DOHH2 (cell line): ENCODE data around the gene ASB6.

Experiments used
- H3F3A ChIP-seq: fragments of 200-600 bp; sonication (generic), shearing (Covaris generic); 2 replicates; pipeline ENCODE4 v1.6.0; 2016; ENCODE audit warnings: antibody characterized with exemption, mild to moderate bottlenecking; ENCODE audit not compliant: control insufficient read depth, insufficient read depth
- H3K27ac ChIP-seq: fragments of 200-600 bp; sonication (generic); 2 replicates; pipeline ENCODE4 v1.5.1; 2014; ENCODE audit warnings: low read depth, mild to moderate bottlenecking, low read length, moderate library complexity
- H3K27me3 ChIP-seq: fragments of 200-600 bp; sonication (generic); 2 replicates; pipeline ENCODE4 v1.6.1; 2014; ENCODE audit warnings: mild to moderate bottlenecking, low read length, mixed read lengths; ENCODE audit not compliant: control insufficient read depth
- H3K36me3 ChIP-seq: fragments of 200-600 bp; sonication (generic); 2 replicates; pipeline ENCODE4 v1.6.1; 2014; ENCODE audit warnings: mild to moderate bottlenecking, low read length, moderate library complexity, mixed read lengths; ENCODE audit not compliant: control insufficient read depth
- H3K4me1 ChIP-seq: fragments of 200-600 bp; sonication (generic); 2 replicates; pipeline ENCODE4 v1.6.1; 2014; ENCODE audit warnings: mild to moderate bottlenecking, low read length, mixed read lengths; ENCODE audit not compliant: control insufficient read depth
- H3K4me2 ChIP-seq: fragments of 200-600 bp; sonication (generic); 2 replicates; pipeline ENCODE4 v1.6.0; 2014; ENCODE audit warnings: mild to moderate bottlenecking, low read length, moderate library complexity
- H3K4me3 ChIP-seq: fragments of 200-600 bp; sonication (generic); 2 replicates; pipeline ENCODE4 v1.5.1; 2014; ENCODE audit warnings: mild to moderate bottlenecking, low read length, mixed read lengths
- H3K79me2 ChIP-seq: fragments of 200-600 bp; sonication (generic); 2 replicates; pipeline ENCODE4 v1.6.1; 2014; ENCODE audit warnings: mild to moderate bottlenecking, low read length, mixed read lengths; ENCODE audit not compliant: control insufficient read depth
- H3K9me2 ChIP-seq: fragments of 200-600 bp; sonication (generic); replicated peaks from 2 replicates; pipeline ENCODE4 v1.6.1; 2014; ENCODE audit warnings: mild to moderate bottlenecking, low read length, mixed read lengths; ENCODE audit not compliant: control insufficient read depth
- H3K9me3 ChIP-seq: fragments of 200-600 bp; sonication (generic); 2 replicates; pipeline ENCODE4 v1.6.1; 2014; ENCODE audit warnings: antibody characterized with exemption, low read length, mixed read lengths; ENCODE audit not compliant: control insufficient read depth, insufficient read depth
- H4K20me1 ChIP-seq: fragments of 200-600 bp; sonication (generic); 2 replicates; pipeline ENCODE4 v1.6.0; 2014; ENCODE audit warnings: low read depth, mild to moderate bottlenecking, antibody characterized with exemption, low read length, moderate library complexity; ENCODE audit not compliant: control insufficient read depth, insufficient read depth
- EZH2phosphoT487 ChIP-seq: fragments of 200-600 bp; sonication (generic); IDR thresholded peaks from 2 replicates; pipeline ENCODE4 v1.6.1; 2017; ENCODE audit warnings: borderline replicate concordance, mild to moderate bottlenecking, antibody characterized with exemption, low read length, moderate library complexity, mixed read lengths
- TF ChIP-seq, protein P1 (sequence below): fragments of 200-600 bp; sonication (generic); IDR thresholded peaks from one replicate; pipeline ENCODE4 v1.5.1; 2014; ENCODE audit warnings: antibody characterized with exemption, mild to moderate bottlenecking, low read depth, low read length; ENCODE audit not compliant: poor library complexity, severe bottlenecking

The ASB6 gene

GRCh38 chr9:129686736-129687135 lies 44.8 kb upstream of the ASB6 start:
- Histone ChIP-seq H3K27me3 (no peaks in the 10 kb centered on the region), H3K36me3 (no peaks in the 10 kb centered on the region), H4K20me1 (no peaks in the 10 kb centered on the region), H3K27ac (no peak overlapping the region), H3K4me1 (no peaks in the 10 kb centered on the region), H3K9me2 (no peaks in the 10 kb centered on the region), H3K4me2 (no peak overlapping the region), H3K9me3 (no peaks in the 10 kb centered on the region), H3K4me3 (no peak overlapping the region), H3K79me2 (no peaks in the 10 kb centered on the region), H3F3A (no peaks in the 10 kb centered on the region)
- no peak for TF ChIP-seq EZH2phosphoT487
- TF ChIP-seq, protein P1, sequence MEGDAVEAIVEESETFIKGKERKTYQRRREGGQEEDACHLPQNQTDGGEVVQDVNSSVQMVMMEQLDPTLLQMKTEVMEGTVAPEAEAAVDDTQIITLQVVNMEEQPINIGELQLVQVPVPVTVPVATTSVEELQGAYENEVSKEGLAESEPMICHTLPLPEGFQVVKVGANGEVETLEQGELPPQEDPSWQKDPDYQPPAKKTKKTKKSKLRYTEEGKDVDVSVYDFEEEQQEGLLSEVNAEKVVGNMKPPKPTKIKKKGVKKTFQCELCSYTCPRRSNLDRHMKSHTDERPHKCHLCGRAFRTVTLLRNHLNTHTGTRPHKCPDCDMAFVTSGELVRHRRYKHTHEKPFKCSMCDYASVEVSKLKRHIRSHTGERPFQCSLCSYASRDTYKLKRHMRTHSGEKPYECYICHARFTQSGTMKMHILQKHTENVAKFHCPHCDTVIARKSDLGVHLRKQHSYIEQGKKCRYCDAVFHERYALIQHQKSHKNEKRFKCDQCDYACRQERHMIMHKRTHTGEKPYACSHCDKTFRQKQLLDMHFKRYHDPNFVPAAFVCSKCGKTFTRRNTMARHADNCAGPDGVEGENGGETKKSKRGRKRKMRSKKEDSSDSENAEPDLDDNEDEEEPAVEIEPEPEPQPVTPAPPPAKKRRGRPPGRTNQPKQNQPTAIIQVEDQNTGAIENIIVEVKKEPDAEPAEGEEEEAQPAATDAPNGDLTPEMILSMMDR: no peak

GRCh38 chr9:129685933-129686259 lies 43.9 kb upstream of the ASB6 start:
- Histone ChIP-seq H3F3A (no peaks in the 10 kb centered on the region), H3K4me1 (no peaks in the 10 kb centered on the region), H3K79me2 (no peaks in the 10 kb centered on the region), H3K27me3 (no peaks in the 10 kb centered on the region), H3K27ac (no peak overlapping the region), H3K4me3 (no peak overlapping the region), H3K36me3 (no peaks in the 10 kb centered on the region), H4K20me1 (no peaks in the 10 kb centered on the region), H3K4me2 (no peak overlapping the region), H3K9me2 (no peaks in the 10 kb centered on the region), H3K9me3 (no peaks in the 10 kb centered on the region)
- no peak for TF ChIP-seq EZH2phosphoT487
- TF ChIP-seq, protein P1: no peak

GRCh38 chr9:129685220-129685932 lies 43.4 kb upstream of the ASB6 start:
- H3K27ac ChIP-seq: no peak overlapping the region
- no peaks in the 10 kb centered on the region for H3K36me3 ChIP-seq
- no peak overlapping the region for H3K4me3 ChIP-seq
- no peaks in the 10 kb centered on the region for H3F3A ChIP-seq
- H3K9me2 ChIP-seq: no peaks in the 10 kb centered on the region
- H3K27me3 ChIP-seq: no peaks in the 10 kb centered on the region
- no peaks in the 10 kb centered on the region for H3K79me2 ChIP-seq
- TF ChIP-seq, protein P1: no peak
- no peak for TF ChIP-seq EZH2phosphoT487
- no peaks in the 10 kb centered on the region for H3K4me1 ChIP-seq
- no peaks in the 10 kb centered on the region for H3K9me3 ChIP-seq
- H4K20me1 ChIP-seq: no peaks in the 10 kb centered on the region
- no peak overlapping the region for H3K4me2 ChIP-seq

DNA sequence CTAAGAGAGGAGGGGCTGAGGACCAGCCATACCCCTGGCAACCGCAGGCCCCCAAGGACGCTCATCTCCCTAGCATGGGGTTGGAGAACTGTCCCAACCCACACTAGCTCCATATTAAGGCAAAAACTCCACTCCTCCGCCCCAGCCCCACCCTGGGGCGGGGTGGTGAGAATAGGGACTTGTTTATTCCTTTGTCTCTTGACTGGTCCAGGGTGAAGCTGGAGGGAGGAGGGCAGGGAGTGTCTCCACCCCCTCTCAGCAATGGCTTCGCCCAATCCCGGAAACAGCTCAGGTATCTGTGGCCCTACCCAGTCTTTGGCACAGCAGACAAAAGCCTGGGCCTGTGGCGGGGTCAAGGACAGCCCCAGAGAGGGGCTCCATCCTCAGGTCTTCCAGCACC lies 40.4 kb upstream of the ASB6 start:
- Histone ChIP-seq H3K36me3 (no peaks in the 10 kb centered on the region), H3K4me3 (no peak overlapping the region), H3K79me2 (no peaks in the 10 kb centered on the region), H3K27me3 (no peaks in the 10 kb centered on the region), H3K4me1 (no peaks in the 10 kb centered on the region), H4K20me1 (no peaks in the 10 kb centered on the region), H3K4me2 (no peak overlapping the region), H3F3A (no peaks in the 10 kb centered on the region), H3K27ac (no peak overlapping the region), H3K9me2 (no peaks in the 10 kb centered on the region), H3K9me3 (no peaks in the 10 kb centered on the region)
- no peak for TF ChIP-seq EZH2phosphoT487
- TF ChIP-seq, protein P1: no peak
